ENCODE data around the gene ZBTB7B.
A peak's percentile ranks its signal among the peaks of the same experiment; 100 is the strongest.

ZBTB7B gene

GRCh38 chr1:155015527-155016230 lies 13.1 kb downstream of the ZBTB7B start:
- no peak for TF ChIP-seq EGR1 (IDR thresholded peaks at IDR 0.05)
- TF ChIP-seq ZBTB7A (IDR thresholded peaks at IDR 0.05; ENCODE audit: low read depth) = no peak
- no peak for TF ChIP-seq RAD21 (IDR thresholded peaks at IDR 0.05; ENCODE audit: low read depth)
- TF ChIP-seq TCF12 (IDR thresholded peaks at IDR 0.05; ENCODE audit: low read depth) = no peak
- no peak for TF ChIP-seq CREB1 (IDR thresholded peaks at IDR 0.05; ENCODE audit: low read depth)
- TF ChIP-seq EP300 (IDR thresholded peaks at IDR 0.05; ENCODE audit: borderline replicate concordance) = no peak
- TF ChIP-seq CEBPB (IDR thresholded peaks at IDR 0.05) = no peak
- no peak for TF ChIP-seq FOXM1 (IDR thresholded peaks at IDR 0.05; ENCODE audit: borderline replicate concordance, low read depth)
- no peak for TF ChIP-seq NFIC (IDR thresholded peaks at IDR 0.05)
- no peak for TF ChIP-seq REST (IDR thresholded peaks at IDR 0.05; ENCODE audit: low read depth)
- TF ChIP-seq TAF1 (IDR thresholded peaks at IDR 0.05; ENCODE audit: low read depth) = no peak

- no peak for TF ChIP-seq USF1 (IDR thresholded peaks at IDR 0.05)
- TF ChIP-seq REST (IDR thresholded peaks at IDR 0.05; ENCODE audit: low read depth) = no peak
- no peak for TF ChIP-seq CEBPB (IDR thresholded peaks at IDR 0.05)
- no peak for TF ChIP-seq MAX (IDR thresholded peaks at IDR 0.05)
- no peak for TF ChIP-seq ZBTB7A (IDR thresholded peaks at IDR 0.05; ENCODE audit: low read depth)
These were observed 13.7 kb downstream of the ZBTB7B start for GRCh38 chr1:155016231-155016831.

GRCh38 chr1:155017041-155017945 lies 14.7 kb downstream of the ZBTB7B start:
- TF ChIP-seq NFIC (IDR thresholded peaks at IDR 0.05) (no peak), MAX (IDR thresholded peaks at IDR 0.05) (peak; percentile 67; the same call in 1 of the 2 replicates), EP300 (IDR thresholded peaks at IDR 0.05; ENCODE audit: borderline replicate concordance) (peak; percentile 33; the same call in 1 of the 2 replicates), YY1 (IDR thresholded peaks at IDR 0.05; ENCODE audit: low read depth) (peak; percentile 78), EGR1 (IDR thresholded peaks at IDR 0.05) (peak; percentile 85), USF1 (IDR thresholded peaks at IDR 0.05) (peak; percentile 29; the same call in 1 of the 2 replicates), TEAD4 (IDR thresholded peaks at IDR 0.05) (peak; percentile 29), ZBTB7A (IDR thresholded peaks at IDR 0.05; ENCODE audit: low read depth) (peak; percentile 99), REST (IDR thresholded peaks at IDR 0.05; ENCODE audit: low read depth) (no peak), RAD21 (IDR thresholded peaks at IDR 0.05; ENCODE audit: low read depth) (peak; percentile 73), TCF12 (IDR thresholded peaks at IDR 0.05; ENCODE audit: low read depth) (peak; percentile 73; the same call in 1 of the 2 replicates), TAF1 (IDR thresholded peaks at IDR 0.05; ENCODE audit: low read depth) (no peak)

- no peak for TF ChIP-seq EGR1 (IDR thresholded peaks at IDR 0.05)
- TF ChIP-seq USF1 (IDR thresholded peaks at IDR 0.05) = no peak
- TF ChIP-seq TEAD4 (IDR thresholded peaks at IDR 0.05) = no peak
- TF ChIP-seq TAF1 (IDR thresholded peaks at IDR 0.05; ENCODE audit: low read depth) = no peak
These were observed 15.3 kb downstream of the ZBTB7B start for GRCh38 chr1:155017946-155018316.

Data from Ishikawa (cell line).